GM15510 (cell line): ENCODE data around the gene RNF169.

ENCODE experiments used
- POLR2A ChIP-seq: IDR thresholded peaks from 3 replicates; pipeline ENCODE4 v1.6.1; 2011; ENCODE audit warnings: borderline replicate concordance; ENCODE audit not compliant: insufficient read length; ENCODE audit errors: extremely low read depth

Gene RNF169

GRCh38 chr11:74776546-74776945, 27.9 kb downstream of the RNF169 start:
- no peak for TF ChIP-seq POLR2A

- no peak for TF ChIP-seq POLR2A
These were observed 28.4 kb downstream of the RNF169 start for GRCh38 chr11:74777038-74777437.

- no peak for TF ChIP-seq POLR2A
These were observed 29.2 kb downstream of the RNF169 start for GRCh38 chr11:74777877-74778276.

DNA sequence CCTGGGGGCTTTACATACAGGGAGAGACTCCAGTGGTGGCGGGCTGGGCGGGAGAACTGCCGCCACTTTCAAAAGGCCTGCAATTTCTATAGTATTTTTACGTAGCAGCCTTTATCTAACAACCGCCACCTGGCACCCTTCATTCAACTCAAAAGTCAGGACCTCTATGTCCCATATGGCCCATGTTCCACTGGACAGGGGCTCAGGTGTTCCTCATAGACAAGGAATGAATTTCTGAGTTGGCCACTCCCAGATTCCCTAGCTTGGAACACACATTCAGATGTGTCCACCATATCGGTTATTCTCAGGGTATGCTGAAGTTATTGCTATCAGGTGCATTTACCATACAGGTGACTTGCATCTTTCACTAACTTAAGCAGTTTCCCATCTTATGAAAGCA, 29.9 kb downstream of the RNF169 start:
- TF ChIP-seq POLR2A = no peak

GRCh38 chr11:74780248-74781005, 31.8 kb downstream of the RNF169 start:
- TF ChIP-seq POLR2A = no peak

DNA sequence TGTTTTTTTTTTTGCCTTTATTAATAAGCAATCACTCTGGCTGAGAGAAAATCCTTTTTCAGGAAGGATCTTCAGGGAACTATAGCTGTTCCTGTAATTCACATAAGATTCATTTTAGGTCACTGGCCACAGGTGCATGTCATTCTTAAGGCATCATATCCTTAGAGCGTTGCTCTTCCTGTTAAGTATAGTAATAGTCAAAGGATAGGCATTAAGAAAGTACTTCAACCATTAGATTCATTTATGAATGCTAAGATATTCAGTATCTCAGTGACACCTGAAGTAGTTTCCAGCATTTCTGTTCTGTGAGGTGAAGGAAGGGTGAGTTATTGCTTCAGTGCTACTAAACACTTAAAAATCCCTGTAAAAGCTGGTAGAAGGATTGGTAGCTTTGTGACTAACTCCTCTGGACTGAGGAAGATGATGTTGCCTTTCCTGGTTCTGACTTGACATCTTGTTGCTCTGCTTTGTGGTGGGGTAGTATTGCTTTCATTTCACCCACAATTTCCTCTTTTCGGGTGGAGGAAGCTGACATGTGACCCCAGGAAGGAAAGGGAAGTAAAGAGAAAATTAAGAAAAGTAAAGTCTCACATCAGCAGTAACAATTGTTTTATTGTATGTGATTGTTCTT, 34.7 kb downstream of the RNF169 start:
- no peak for TF ChIP-seq POLR2A

DNA sequence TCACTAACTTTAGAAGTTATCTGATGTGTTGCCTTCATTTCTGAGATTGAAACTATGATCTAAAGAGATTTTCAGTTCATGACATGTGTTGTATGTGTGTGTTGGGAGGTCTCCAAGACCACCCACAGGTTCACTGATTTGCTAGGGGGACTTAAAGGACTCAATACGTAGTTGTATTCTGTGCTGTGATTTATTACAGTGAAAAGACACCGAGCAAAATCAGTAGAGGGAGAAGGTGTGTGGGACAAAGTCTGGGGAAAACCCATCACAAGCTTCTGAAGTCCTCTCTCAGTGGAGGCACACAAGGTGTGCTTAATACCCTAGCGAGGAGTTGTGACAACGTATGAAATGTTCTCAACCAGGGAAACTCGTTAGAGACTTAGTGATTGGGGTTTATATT, 35.6 kb downstream of the RNF169 start:
- no peak for TF ChIP-seq POLR2A

- no peak for TF ChIP-seq POLR2A
These were observed 36.1 kb downstream of the RNF169 start for GRCh38 chr11:74784726-74785125.

- no peak for TF ChIP-seq POLR2A
These were observed 37.9 kb downstream of the RNF169 start for GRCh38 chr11:74786574-74786973.

- no peak for TF ChIP-seq POLR2A
These were observed 42.9 kb downstream of the RNF169 start for GRCh38 chr11:74791333-74792100.

DNA sequence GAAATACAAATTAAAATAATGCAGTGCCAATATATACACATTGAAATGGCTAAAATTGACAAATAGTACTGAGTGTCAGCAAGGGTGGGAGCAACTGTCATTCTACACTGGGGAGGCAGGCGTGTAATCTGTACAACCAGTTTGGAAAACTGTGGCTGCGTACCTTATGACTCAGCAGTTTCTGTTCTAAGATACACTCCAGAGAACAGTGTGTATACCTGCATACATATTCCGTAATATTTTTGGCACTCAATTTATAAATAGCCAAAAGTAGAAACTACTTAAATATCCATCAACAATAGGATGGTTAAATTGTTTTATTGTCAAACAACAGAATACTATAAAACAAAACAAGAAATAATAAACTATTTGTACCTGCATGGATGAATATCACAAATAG, 57.6 kb downstream of the RNF169 start:
- TF ChIP-seq POLR2A = no peak

DNA sequence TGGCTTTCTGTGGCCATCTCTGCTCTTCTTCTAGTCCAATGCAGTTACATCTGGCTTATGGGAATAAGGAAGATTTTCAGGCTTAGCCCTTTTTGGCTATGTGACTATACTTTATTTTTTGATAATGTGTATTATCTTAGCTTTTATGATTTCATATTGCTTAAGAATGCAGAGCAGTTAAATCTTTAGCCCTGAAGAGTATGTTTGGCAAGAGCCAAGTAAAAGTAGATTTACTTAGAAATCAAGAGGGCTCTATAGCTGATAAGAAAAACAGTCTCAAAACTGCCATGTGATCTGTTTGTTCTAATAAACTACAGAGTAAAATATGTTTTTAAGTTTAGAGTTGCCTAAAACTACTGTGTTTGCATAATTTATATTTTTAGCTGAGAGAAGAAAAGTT, 61.2 kb downstream of the RNF169 start:
- TF ChIP-seq POLR2A = no peak

DNA sequence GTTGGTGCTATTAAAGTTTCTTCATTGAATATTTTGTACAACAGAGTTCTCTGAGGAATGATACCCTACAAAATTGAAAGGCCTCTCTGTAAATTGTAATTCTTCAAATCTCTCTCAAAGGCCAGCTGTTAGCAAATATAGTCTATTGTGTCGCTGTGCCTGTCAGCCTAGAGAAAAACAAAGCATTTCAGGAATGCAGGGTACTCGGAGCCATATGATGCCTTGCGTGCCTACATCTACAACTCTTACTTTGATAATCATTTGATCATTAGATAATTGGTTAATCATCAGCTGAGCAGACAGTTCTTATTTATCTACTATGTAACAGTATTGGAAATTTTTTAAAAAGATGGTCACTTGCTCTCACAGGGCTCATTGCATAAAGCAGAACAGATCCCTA, 67.3 kb downstream of the RNF169 start:
- TF ChIP-seq POLR2A = no peak

DNA sequence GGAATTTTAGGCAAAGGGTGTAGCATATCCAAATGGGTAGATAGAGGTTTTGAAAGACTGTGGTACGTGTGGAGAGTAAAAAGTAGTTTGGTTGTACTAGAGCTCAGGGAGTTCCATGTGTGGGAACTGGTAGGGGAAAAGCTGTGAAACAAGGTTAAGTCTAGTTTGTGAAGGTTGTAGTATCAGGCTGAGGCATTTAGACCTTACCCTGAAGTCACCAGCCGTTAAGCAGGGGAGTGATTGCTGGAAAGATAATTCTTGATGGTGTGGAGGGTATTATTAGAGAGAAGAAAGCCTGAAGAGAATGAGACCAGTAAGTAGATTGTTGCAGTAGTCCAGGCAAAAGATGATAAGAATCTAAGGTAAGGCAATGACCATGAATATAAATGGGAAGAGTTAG, 68.0 kb downstream of the RNF169 start:
- TF ChIP-seq POLR2A = no peak

- TF ChIP-seq POLR2A = no peak
These were observed 69.8 kb downstream of the RNF169 start for GRCh38 chr11:74818283-74818946.
